NB4 (cell line): ENCODE data around the gene COL26A1.

ENCODE experiments used
- DNase-seq: peaks from one replicate; pipeline ENCODE4 v3.0.0; 2010; ENCODE audit warnings: low read depth
- H3K4me3 ChIP-seq: one replicate; pipeline ENCODE4 v1.5.1; 2011; ENCODE audit warnings: mild to moderate bottlenecking, low read depth, low read length, moderate library complexity
- MYC ChIP-seq: IDR thresholded peaks from 2 replicates; pipeline ENCODE4 v1.6.1; 2011; ENCODE audit warnings: low read depth, low read length
- POLR2A ChIP-seq: IDR thresholded peaks from 2 replicates; pipeline ENCODE4 v1.6.1; 2011; ENCODE audit warnings: mild to moderate bottlenecking; ENCODE audit not compliant: insufficient read length; ENCODE audit errors: extremely low read depth
- TF ChIP-seq, protein P1 (sequence below): IDR thresholded peaks from 2 replicates; pipeline ENCODE4 v1.6.1; 2011; ENCODE audit warnings: low read depth, low read length
- TF ChIP-seq, protein P2 (sequence below): IDR thresholded peaks from one replicate; pipeline ENCODE4 v1.5.1; 2012; ENCODE audit warnings: low read depth, low read length

The COL26A1 gene

GRCh38 chr7:101542527-101543241, 180.0 kb downstream of the COL26A1 start:
- peak; percentile 70 for DNase-seq
- TF ChIP-seq POLR2A (no peak), MYC (peak; percentile 69)
- TF ChIP-seq, protein P1, sequence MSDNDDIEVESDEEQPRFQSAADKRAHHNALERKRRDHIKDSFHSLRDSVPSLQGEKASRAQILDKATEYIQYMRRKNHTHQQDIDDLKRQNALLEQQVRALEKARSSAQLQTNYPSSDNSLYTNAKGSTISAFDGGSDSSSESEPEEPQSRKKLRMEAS, result peak; percentile 83
- TF ChIP-seq, protein P2, sequence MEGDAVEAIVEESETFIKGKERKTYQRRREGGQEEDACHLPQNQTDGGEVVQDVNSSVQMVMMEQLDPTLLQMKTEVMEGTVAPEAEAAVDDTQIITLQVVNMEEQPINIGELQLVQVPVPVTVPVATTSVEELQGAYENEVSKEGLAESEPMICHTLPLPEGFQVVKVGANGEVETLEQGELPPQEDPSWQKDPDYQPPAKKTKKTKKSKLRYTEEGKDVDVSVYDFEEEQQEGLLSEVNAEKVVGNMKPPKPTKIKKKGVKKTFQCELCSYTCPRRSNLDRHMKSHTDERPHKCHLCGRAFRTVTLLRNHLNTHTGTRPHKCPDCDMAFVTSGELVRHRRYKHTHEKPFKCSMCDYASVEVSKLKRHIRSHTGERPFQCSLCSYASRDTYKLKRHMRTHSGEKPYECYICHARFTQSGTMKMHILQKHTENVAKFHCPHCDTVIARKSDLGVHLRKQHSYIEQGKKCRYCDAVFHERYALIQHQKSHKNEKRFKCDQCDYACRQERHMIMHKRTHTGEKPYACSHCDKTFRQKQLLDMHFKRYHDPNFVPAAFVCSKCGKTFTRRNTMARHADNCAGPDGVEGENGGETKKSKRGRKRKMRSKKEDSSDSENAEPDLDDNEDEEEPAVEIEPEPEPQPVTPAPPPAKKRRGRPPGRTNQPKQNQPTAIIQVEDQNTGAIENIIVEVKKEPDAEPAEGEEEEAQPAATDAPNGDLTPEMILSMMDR, result peak; percentile 92
- no peak overlapping the region for H3K4me3 ChIP-seq

DNA sequence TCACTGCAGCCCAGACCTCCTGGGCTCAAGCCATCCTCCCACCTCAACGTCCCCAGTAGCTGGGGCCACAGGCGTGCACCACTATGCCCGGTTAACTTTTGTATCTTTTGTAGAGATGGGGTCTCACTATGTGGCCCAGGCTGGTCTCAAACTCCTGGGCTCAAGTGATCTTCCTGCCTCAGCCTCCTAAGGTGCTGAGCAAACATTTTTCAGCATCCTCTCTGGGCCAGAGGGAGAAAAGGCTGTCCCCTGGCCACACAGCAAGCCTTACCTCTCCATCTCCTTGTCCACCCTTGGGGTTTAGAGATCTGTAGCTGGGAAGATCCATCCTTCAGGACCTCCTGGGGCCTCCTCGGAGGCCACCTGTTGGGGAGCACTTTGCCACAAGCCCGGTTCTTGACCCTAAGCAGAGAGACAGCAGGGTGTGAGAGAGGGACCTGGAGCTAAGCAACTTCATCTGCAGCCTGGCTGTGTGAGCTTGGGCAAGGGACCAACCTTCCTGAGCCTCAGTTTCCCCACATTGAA, 180.6 kb downstream of the COL26A1 start:
- TF ChIP-seq, protein P1, result no peak
- TF ChIP-seq MYC (no peak), POLR2A (no peak)
- no peak for DNase-seq
- H3K4me3 ChIP-seq, result no peak overlapping the region

DNA sequence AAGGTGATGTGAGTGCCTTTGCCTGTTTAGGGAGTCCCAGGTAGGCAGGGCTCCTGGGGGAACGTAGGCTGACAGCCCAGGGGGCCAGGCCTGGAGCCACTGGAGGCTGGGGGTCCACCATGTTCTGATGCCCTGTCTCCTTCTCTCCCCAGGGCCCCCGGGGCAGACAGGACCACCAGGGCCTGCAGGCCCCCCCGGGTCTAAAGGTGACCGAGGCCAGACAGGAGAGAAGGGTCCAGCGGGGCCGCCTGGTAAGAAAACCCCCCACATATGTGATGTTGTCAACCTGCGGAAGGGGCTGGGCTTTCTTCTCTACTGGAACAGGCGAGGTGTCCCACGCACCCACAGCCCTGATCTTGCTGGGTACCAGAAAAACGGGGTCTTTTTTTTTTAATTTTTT, 181.2 kb downstream of the COL26A1 start:
- TF ChIP-seq POLR2A, result no peak
- TF ChIP-seq, protein P1, result no peak
- TF ChIP-seq MYC, result no peak
- TF ChIP-seq, protein P2, result no peak
- DNase-seq, result no peak
- H3K4me3 ChIP-seq, result no peak overlapping the region

DNA sequence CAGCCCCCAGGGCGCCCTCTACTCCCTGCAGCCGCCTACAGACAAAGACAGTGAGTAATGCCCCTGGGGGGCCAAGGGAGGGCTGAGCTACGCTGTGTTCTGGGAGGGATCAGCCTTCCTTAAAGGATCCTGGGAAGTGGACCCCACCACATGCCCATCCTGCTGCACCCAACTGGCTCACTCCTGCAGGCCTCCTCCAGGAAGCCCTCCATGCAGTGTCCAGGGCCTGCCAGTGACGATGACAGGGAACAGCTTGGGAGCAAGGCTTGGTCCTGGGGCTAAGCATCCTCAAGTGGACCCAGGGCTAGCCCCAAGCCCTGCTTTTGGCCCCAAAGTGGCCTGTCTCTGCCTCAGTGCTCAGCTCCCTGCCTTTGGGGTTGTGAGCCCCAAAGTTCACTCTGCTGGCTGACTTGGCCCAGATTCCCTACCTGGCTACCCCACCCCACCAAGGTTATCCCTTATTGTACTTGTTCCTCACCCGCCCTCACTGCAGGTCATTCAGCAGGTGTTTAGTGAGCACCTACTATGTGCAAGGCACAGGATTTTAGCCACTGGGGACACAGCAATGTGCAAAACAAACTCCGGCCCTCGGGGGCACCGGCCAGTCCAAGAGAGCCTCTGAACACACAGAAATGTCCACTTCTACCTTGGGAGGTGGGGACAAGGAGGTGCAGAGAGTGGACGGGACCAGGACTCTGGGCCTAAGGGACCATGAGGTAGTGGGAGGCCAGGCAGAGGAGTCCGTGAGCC, 182.9 kb downstream of the COL26A1 start:
- H3K4me3 ChIP-seq, result no peak overlapping the region
- no peak for DNase-seq
- TF ChIP-seq, protein P2, result no peak
- TF ChIP-seq MYC (no peak), POLR2A (no peak)
- TF ChIP-seq, protein P1, result no peak

DNA sequence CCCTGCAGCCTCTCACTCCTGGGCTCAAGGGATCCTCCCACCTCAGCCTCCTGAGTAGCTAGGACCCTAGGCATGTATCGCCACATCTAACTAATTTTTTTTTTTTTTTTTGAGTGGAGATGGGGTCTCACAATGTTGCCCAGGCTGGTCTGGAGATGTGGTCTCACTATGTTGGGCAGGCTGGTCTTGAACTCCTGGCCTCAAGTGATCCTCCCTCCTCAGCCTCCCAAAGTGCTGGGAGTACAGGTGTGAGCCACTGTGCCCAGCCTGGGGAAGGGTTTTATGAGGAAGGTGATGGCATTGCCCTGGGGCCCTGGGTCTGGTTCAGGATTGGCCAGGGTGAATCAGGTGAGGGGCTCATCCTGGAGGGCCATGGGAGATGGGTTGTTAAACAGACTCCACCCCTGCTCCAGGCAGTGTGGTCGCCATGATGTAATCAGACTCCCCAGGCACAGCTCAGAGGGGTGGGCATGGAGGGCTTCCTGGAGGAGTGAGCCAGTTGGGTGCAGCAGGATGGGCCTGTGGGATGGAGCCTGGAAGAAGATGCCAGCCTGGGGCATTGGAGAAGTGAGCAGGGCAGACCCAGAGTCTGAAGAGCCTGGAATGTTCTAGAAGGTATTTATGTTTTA, 183.7 kb downstream of the COL26A1 start:
- no peak for DNase-seq
- TF ChIP-seq MYC, result no peak
- TF ChIP-seq, protein P1, result no peak
- TF ChIP-seq, protein P2, result no peak
- TF ChIP-seq POLR2A, result no peak

More for the DNA sequence above, 183.7 kb downstream of the COL26A1 start:
- no peak overlapping the region for H3K4me3 ChIP-seq
